GM21786 (cell line): ENCODE results near the gene CTSF.
A peak's percentile ranks its signal among the peaks of the same experiment; 100 is the strongest.
"Not testable (repeated sequence)": the region's sequence is repeated elsewhere in the genome, so short reads cannot be mapped to it uniquely, and the experiment has no call there.

Experiments used
- ATAC-seq: cut with Tn5 transposase; IDR thresholded peaks from one replicate; pipeline ENCODE4 v1.9.1; 2021; ENCODE audit not compliant: unreplicated experiment

The CTSF gene

GRCh38 chr11:66568124-66568916 is at the start of gene CTSF:
Gene CTSF (minus strand): TSS chr11:66568606. CDS start chr11:66568486, 120 bp downstream.
- ATAC-seq, result no peak

- ATAC-seq, result no peak
Measured at GRCh38 chr11:66617155-66617834, 48.9 kb upstream of the CTSF start.

GRCh38 chr11:66616379-66617154 is 48.2 kb upstream of the CTSF start, which contains the start of gene RBM14:
Gene RBM14 (plus strand): TSS chr11:66616630. CDS start chr11:66616721, 91 bp downstream.
- ATAC-seq, result peak; percentile 92

GRCh38 chr11:66614073-66614472 is 45.7 kb upstream of the CTSF start:
- ATAC-seq, result no peak

GRCh38 chr11:66612458-66612857 is 44.1 kb upstream of the CTSF start:
- ATAC-seq, result no peak

GRCh38 chr11:66609721-66610617 is 41.6 kb upstream of the CTSF start:
- ATAC-seq, result no peak

- no peak for ATAC-seq
Measured at GRCh38 chr11:66607126-66607834, 38.9 kb upstream of the CTSF start.

GRCh38 chr11:66606608-66607007 is 38.2 kb upstream of the CTSF start:
- not testable (repeated sequence) for ATAC-seq

GRCh38 chr11:66604155-66604554 is 35.7 kb upstream of the CTSF start:
- ATAC-seq, result no peak

GRCh38 chr11:66603072-66603471 is 34.7 kb upstream of the CTSF start:
- ATAC-seq, result no peak

- no peak for ATAC-seq
Measured at GRCh38 chr11:66600631-66601233, 32.3 kb upstream of the CTSF start.

GRCh38 chr11:66600219-66600618 is 31.8 kb upstream of the CTSF start:
- no peak for ATAC-seq

GRCh38 chr11:66598993-66599392 is 30.6 kb upstream of the CTSF start:
- no peak for ATAC-seq

GRCh38 chr11:66595245-66595904 is 27.0 kb upstream of the CTSF start:
- no peak for ATAC-seq

- ATAC-seq, result no peak
Measured at GRCh38 chr11:66593650-66594049, 25.2 kb upstream of the CTSF start.

- no peak for ATAC-seq
Measured at GRCh38 chr11:66593303-66593635, 24.9 kb upstream of the CTSF start.

- peak; percentile 86 for ATAC-seq
Measured at GRCh38 chr11:66592457-66593302, 24.3 kb upstream of the CTSF start, which contains the start of the genes CCDC87 and CCS. Gene CCDC87 (minus strand): TSS chr11:66593063. CDS start chr11:66593015, 48 bp downstream. Gene CCS (plus strand): TSS chr11:66593185. CDS start chr11:66593262, 77 bp downstream.

GRCh38 chr11:66591175-66591574 is 22.8 kb upstream of the CTSF start:
- no peak for ATAC-seq
